ENCODE results near the gene PLXDC1. TPM values are rescaled to one million over a fixed set of nuclear protein-coding genes. Genes with fewer than 3 reads are reported as not detected.
A peak's percentile ranks its signal among the peaks of the same experiment; 100 is the strongest.

The PLXDC1 gene
- total and polyA plus RNA-seq, 11 donors: 4.8 to 17.4 (median 13.3) TPM

GRCh38 chr17:39100530-39100929 is 50.9 kb downstream of the PLXDC1 start:
- Histone ChIP-seq H3K27me3 (no peaks in the 10 kb centered on the region), H3K4me3 (no peak overlapping the region), H3K27ac (peak overlapping the region in 8 of 12 donors; percentile 48 to 87 (median 70)), H3K9me3 (peaks cover 0 to 3% (median 0%) of the 10 kb centered on the region in 12 donors), H3K36me3 (no peaks in the 10 kb centered on the region), H3K4me1 (peaks cover 0 to 54% (median 36%) of the 10 kb centered on the region in 12 donors)
- WGBS, 4 donors: 92 to 96% (median 96%) methylated on average over 9 of the region's 9 CpGs
- no peak for DNase-seq
- no peak for ATAC-seq
- intact Hi-C loops (cut with DNase I): no loop called here
- TF ChIP-seq POLR2A (IDR thresholded peaks at IDR 0.05) (no peak), CTCF (IDR thresholded peaks at IDR 0.05) (no peak)

- peaks cover 0 to 60% (median 41%) of the 10 kb centered on the region in 12 donors for H3K4me1 ChIP-seq
- peak overlapping the region in 1 of 12 donors; percentile 14 for H3K4me3 ChIP-seq
- intact Hi-C loops (cut with DNase I): loop anchor here in 3 of 10 donors (5.0 to 10.0 kb wide), 3 partner anchors 38 to 48 kb away; no protein-coding TSS in a partner anchor
- H3K9me3 ChIP-seq: peaks cover 0 to 3% (median 0%) of the 10 kb centered on the region in 12 donors
- no peaks in the 10 kb centered on the region for H3K36me3 ChIP-seq
- TF ChIP-seq POLR2A (IDR thresholded peaks at IDR 0.05) (no peak), CTCF (IDR thresholded peaks at IDR 0.05) (no peak)
- peak overlapping the region in 11 of 12 donors; percentile 15 to 87 (median 69) for H3K27ac ChIP-seq
- no peaks in the 10 kb centered on the region for H3K27me3 ChIP-seq
- DNase-seq: peak in 4 of 5 donors; percentile 75 to 88 (median 86)
- ATAC-seq: peak in 3 of 4 donors; percentile 54 to 64 (median 63)
- 11 to 27% (median 20%) methylated on average over 9 of the region's 9 CpGs for WGBS, 4 donors
Observed at GRCh38 chr17:39099663-39100286, 51.7 kb downstream of the PLXDC1 start.

- WGBS, 4 donors: 64 to 84% (median 71%) methylated on average over 13 of the region's 13 CpGs
- H3K4me1 ChIP-seq: peaks cover 0 to 67% (median 44%) of the 10 kb centered on the region in 12 donors
- intact Hi-C loops (cut with DNase I): loop anchor here in 3 of 10 donors (5.0 to 10.0 kb wide), 3 partner anchors 39 to 49 kb away; no protein-coding TSS in a partner anchor
Observed at GRCh38 chr17:39098588-39098987, 52.8 kb downstream of the PLXDC1 start.

More at GRCh38 chr17:39098588-39098987, 52.8 kb downstream of the PLXDC1 start:
- Histone ChIP-seq H3K27me3 (no peaks in the 10 kb centered on the region), H3K4me3 (no peak overlapping the region), H3K36me3 (no peaks in the 10 kb centered on the region), H3K9me3 (peaks cover 0 to 3% (median 0%) of the 10 kb centered on the region in 12 donors), H3K27ac (peak overlapping the region in 11 of 12 donors; percentile 17 to 87 (median 69))
- ATAC-seq: no peak
- DNase-seq: no peak
- no peak for TF ChIP-seq CTCF (IDR thresholded peaks at IDR 0.05)
- TF ChIP-seq POLR2A (IDR thresholded peaks at IDR 0.05): no peak
